HuH-7 (cell line): ENCODE measurements around the gene STMN1.

Experiments used
- DNase-seq: peaks from one replicate; pipeline ENCODE4 v3.0.0; 2011; ENCODE audit warnings: low spot score

STMN1 gene

GRCh38 chr1:25895365-25895990, 10.7 kb downstream of the STMN1 start:
- DNase-seq = peak; percentile 91

DNA sequence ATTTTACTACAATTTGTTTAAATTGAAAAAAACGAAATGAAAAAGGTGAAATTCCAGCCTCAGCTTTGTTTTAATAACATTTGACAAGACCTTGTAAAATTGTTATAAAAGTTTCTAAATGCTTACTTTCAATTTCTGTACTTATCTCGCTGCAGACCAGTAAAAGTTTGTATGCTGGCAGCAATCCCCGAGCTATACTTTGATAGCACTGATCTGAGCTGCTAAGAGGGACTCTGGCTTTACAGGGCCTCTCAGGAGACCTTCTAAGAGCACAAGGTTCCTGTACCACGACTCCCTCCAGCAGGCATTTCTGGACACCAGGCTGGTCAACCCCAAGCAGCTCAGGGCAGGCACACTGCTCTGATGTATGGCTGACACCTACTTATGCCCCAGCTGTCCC, 13.1 kb downstream of the STMN1 start:
- DNase-seq = no peak

- no peak for DNase-seq
These were observed 14.6 kb downstream of the STMN1 start for GRCh38 chr1:25891606-25892005.

GRCh38 chr1:25890239-25891034, 15.8 kb downstream of the STMN1 start:
- DNase-seq = no peak

GRCh38 chr1:25889470-25889869, 16.7 kb downstream of the STMN1 start:
- DNase-seq = no peak

DNA sequence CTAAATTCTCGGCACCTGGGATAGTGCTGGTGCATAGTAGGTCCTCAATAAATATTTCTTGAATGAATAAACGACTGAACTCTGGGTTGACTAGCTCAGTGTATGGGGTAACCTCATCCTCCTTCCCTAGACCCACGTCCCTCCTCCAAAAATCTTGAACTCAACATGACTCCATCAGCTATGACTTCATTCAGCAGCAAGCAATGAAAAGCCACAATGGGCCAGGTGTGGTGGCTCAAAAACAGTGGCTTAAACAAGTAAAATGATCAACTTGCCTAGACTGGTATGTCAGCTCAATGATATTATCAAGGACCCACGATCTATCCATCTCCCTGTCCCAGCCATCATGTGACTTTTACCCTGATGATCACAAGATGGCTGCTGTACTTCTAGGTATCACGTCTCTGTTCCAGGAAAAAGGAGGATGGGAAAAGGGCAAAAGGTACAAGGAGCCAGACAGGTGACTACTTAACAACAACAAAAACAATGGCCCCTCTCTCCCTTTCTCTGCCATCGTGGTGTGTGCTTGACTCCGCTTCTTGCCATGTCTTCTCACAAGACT, 17.7 kb downstream of the STMN1 start:
- no peak for DNase-seq

DNA sequence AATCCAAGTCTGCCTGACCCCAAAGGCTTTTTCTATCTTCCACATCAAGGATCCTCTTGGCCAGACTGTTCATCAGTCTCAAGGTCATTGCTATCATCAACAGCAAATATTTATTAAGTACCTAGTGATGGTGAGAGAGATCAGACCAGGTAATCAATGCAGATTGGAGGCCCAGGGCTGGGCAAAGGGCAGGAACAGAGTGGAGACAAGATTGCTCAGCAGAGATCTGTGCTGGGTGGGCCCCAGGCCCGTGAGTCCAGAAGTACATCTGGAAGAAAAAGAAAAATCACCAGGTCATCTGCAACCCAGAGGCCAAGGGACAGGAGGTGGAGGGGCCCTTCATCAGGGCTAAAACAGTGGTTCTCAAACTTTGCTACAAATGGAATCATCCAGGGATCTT, 20.6 kb downstream of the STMN1 start:
- no peak for DNase-seq

DNA sequence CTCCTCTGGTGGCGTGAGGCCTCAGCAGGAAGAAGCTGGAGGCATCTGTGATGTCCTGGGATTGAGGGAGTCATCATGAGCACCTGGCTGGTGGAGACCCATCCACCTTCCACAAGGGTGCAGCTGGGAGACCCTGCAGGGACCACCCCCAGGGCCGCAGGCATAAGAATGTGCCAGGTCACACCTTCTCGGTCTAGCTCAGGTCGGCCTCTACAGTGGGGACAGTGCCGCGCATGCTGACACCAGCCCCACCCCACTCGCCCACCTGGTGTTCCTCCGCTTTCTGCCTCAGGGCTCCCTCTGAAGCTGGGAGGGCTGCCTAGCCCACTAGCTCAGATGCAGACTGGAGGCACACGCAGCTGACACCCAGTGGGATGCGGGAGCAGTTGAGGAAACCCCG, 25.0 kb downstream of the STMN1 start:
- no peak for DNase-seq

GRCh38 chr1:25880518-25880917, 25.7 kb downstream of the STMN1 start:
- no peak for DNase-seq

DNA sequence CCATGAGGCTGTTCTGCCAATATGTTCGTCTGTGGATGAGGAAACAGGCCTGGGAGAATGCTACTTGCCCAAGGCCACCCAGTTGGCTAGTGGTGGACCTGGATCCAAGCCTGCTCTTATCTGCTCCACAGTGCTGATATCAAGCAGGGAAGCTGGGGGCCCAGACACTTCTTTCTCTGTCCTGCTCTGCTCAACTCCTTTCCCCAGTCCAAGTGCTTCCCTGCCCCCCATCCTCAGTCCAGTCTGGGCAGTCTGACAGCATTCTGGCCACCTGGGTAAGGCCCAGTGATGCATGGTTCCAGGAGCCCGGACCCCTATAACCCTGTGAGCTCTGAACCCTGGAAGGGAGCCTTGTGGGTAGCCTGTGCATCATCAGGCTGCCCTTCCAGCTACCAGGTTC, 26.5 kb downstream of the STMN1 start:
- DNase-seq = no peak

GRCh38 chr1:25878690-25879089, 27.5 kb downstream of the STMN1 start:
- no peak for DNase-seq

DNA sequence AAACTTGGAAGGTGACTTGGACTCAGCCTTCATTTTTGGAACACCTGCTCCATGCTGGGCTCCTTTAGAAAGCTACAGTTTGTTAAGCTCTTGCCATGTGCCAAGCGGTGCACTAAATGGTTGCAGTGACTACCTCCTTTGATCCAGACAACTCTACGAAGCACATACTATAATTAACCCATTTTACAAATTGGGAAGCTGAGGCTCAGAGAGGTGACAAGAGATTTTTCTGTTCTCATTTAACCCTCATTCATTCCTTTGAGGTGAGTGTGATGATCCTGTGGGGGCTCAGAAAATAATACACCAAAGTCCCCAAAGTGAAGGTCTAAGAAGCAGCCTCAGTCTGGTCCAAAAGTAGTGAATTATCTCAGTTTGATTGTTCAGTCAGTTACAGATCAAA, 29.1 kb downstream of the STMN1 start:
- no peak for DNase-seq

GRCh38 chr1:25876693-25877077, 29.5 kb downstream of the STMN1 start:
- no peak for DNase-seq

DNA sequence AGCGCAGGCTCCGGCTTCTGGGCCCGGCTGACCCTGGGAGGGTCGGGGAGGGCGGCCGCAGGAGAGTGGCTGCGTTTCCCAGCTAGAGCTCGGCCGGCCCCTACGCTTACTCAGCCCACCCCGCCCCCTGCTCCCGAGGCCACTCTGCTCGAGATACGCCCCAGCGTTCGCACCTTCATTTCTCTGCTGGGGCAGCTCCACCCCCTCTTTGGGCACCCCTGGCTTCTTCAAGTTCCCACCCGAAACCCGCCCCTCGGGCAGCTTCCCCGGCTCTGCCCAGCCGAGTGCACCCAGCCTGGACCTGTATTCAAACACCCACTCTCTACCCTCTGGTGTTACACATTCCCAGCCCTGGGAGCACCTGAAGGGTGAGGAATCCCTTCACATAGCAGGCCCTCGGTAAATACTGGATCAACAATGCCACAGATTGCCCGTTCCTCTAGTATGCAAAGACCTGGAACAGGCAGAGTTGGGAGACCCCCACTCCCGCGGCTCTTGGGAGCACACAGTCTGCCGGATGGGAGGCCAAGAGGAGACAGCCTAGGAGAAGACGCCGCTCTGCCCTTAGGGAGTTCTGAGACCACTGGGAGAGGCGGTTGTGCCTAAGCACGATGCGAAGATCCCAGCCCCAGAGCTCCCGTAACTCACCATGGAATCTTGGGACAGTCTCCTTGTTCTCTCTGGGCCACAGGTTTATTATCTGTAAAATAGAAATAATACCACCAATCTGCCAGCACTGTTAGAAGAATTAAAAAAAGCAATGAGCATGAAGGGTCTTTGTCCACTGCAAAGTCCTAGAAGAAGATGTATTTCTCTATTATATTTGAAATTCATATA, 30.1 kb downstream of the STMN1 start:
- no peak for DNase-seq

DNA sequence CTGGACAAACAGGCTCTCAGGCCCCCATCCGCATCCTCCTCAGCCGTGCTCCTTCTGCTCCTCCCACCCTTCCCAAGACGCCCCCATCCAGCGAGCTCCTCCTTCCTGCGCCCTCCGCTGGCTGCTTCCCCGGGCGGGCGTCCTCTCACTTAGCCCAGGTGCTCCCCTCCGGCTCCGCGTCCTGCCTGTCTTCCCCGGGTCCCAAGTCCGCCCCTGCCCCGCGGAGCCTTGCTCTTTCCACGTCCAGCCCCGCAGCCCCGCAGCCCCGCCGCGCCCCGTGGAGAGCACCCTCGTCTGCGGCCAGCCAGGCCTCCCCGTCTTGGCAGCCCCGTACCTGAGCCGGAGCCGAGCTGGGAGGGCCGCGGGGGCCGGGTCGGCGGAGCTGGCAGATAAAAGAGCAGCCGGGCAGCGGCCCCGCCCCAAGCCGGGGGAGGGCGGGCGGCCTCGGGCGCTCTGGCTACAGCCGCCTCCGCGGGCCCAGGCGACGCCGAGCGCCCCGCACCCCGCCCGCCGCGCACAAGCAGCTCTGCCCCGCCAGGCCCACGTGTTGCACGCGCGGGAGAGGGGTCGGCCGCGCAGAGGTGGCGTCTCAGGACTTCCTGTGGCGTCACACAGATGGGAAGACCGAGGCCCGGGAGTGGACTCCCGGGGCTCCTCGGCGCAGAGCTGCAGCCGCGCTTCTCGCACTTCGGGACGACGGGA, 30.9 kb downstream of the STMN1 start, which contains the start of gene PAQR7:
TSS of gene PAQR7 (minus strand) at position 555 of the 702 bp plus-strand sequence. CDS start 11,869 bp downstream, outside the sequence.
- peak; percentile 56 for DNase-seq

DNA sequence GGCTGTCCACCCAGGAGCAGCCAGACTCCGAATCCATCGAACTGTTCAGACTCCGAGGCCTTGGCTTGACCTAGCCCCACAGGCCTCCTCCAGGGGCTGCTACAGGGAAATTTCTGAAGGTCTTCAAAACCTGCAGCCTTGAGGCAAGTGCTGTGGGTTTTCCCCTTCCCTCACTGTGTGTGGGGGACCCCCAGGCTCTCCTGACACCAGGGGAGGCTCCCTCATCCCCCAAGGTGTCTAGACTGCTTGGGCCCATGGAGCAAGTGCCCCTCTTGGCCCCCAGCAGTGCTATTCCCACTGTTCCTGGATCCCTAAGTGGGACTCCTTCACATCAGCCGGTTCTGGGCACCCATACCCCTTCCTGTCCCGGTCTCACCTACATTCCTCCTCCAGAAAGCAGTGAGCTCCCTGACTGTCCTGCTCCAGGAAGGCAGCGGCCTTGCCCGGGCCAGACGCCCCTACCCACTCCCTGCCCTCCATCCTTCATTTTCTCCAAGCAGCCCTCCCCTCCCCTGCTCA, 31.5 kb downstream of the STMN1 start:
- no peak for DNase-seq

DNA sequence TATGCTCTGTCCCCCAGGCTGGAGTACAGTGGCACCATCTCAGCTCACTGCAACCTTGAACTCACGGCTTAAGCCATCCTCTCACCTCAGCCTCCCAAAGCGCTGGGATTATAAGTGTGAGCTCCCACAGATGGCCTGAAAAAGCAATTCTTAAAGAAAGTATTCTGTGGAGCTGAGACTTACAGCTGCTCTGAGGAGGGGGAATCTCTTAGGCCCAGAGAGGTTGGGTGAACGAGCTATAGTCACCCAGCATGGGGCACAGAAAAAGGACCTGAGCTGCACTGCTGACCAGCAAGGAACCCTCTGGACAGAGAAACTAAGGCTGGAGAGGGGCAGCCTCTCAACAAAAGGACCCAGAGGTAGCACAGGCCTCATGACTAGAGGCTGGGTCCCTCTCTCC, 32.0 kb downstream of the STMN1 start:
- DNase-seq = no peak

GRCh38 chr1:25873120-25873519, 33.1 kb downstream of the STMN1 start:
- no peak for DNase-seq

- no peak for DNase-seq
These were observed 33.5 kb downstream of the STMN1 start for GRCh38 chr1:25872713-25873112.

- DNase-seq = no peak
These were observed 34.3 kb downstream of the STMN1 start for GRCh38 chr1:25871704-25872494.
